Lung (tissue), 13 donors: ENCODE data around the gene HCST. TPM values are rescaled to one million over a fixed set of nuclear protein-coding genes. Genes with fewer than 3 reads are reported as not detected.

Source experiments
- ATAC-seq: fragments of 200-7000 bp; cut with Tn5 transposase; one replicate; pipeline ENCODE4 v1.9.1; 2020; ENCODE audit warnings: moderate number of reproducible peaks; ENCODE audit not compliant: insufficient read depth, low FRiP score
- DNase-seq, 3 donors: peaks; one replicate each; pipeline ENCODE4 v3.0.0-alpha.2; 2013 to 2017
- H3K27ac ChIP-seq, 2 donors: one replicate each; pipeline ENCODE4 v1.5.1; 2013; ENCODE audit warnings: mild to moderate bottlenecking in 2 of 2, moderate library complexity in 2 of 2, control low read depth in 1 of 2, inconsistent platforms in 1 of 2, low read depth in 1 of 2, low read length in 1 of 2
- H3K27me3 ChIP-seq, 3 donors: one replicate each; pipeline ENCODE4 v1.5.1; 2013; ENCODE audit warnings: low read length in 2 of 3; ENCODE audit not compliant: control insufficient read depth in 3 of 3, insufficient read depth in 3 of 3
- H3K36me3 ChIP-seq, 4 donors: one replicate each; pipeline ENCODE4 v1.5.1; 2013; ENCODE audit warnings: low read length in 4 of 4, mild to moderate bottlenecking in 1 of 4, moderate library complexity in 1 of 4; ENCODE audit not compliant: control insufficient read depth in 4 of 4, insufficient read depth in 4 of 4
- H3K4me1 ChIP-seq, 5 donors: one replicate each; pipeline ENCODE4 v1.5.1; 2013; ENCODE audit warnings: low read length in 5 of 5, mild to moderate bottlenecking in 2 of 5, moderate library complexity in 1 of 5; ENCODE audit not compliant: control insufficient read depth in 5 of 5, insufficient read depth in 5 of 5
- H3K4me3 ChIP-seq: one replicate; pipeline ENCODE4 v1.5.1; 2013; ENCODE audit warnings: mild to moderate bottlenecking, control low read depth, moderate library complexity
- H3K9ac ChIP-seq, 2 donors: one replicate each; pipeline ENCODE4 v1.5.1; 2013; ENCODE audit warnings: low read length in 2 of 2, control low read depth in 1 of 2; ENCODE audit not compliant: insufficient read depth in 1 of 2
- H3K9me3 ChIP-seq, 4 donors: one replicate each; pipeline ENCODE4 v1.5.1; 2013; ENCODE audit warnings: low read length in 3 of 4, mild to moderate bottlenecking in 1 of 4, moderate library complexity in 1 of 4; ENCODE audit not compliant: control insufficient read depth in 4 of 4, insufficient read depth in 3 of 4
- WGBS, 2 donors: extraction: QIAGEN DNeasy Blood & Tissue Kit; methylation state at CpG; one replicate each; pipeline ENCODE4 v1.1.7; 2013; 5-methylcytosine and 5-hydroxymethylcytosine counted together
- polyA plus RNA-seq, 2 donors: library from polyadenylated mRNA; stranded (reverse); fragments of 200-250 nt; gene quantifications; one replicate each; pipeline ENCODE4 v1.2.1, GENCODE V29; 2013
- small RNA-seq: library from RNA; depleted of rRNA; stranded (forward); fragments of <200 nt; gene quantifications from one replicate; pipeline ENCODE3, GENCODE V24; 2014; ENCODE audit warnings: low replicate concordance
- total RNA-seq, 2 donors: library from RNA; depleted of rRNA in 1 of 2; stranded (reverse); fragments of >200 nt in 1 of 2; gene quantifications; one replicate each; pipeline ENCODE4 v1.2.1, GENCODE V29; 2014 to 2021
- TF ChIP-seq, protein P1 (sequence below): IDR thresholded peaks from 2 replicates; pipeline ENCODE4 v1.5.1; 2012; ENCODE audit warnings: mild to moderate bottlenecking; ENCODE audit errors: control extremely low read depth, extremely low read depth
- donor health status: control.
- donor health status: control.
- donor health status: Bipolar disorder and iron deficiency.
- donor health status: healthy.
- donor health status: DM: yes; HTN: yes; CAD: no.

The HCST gene
- total and polyA plus RNA-seq, 4 donors = 5.4 to 118 (median 61.2) TPM

DNA sequence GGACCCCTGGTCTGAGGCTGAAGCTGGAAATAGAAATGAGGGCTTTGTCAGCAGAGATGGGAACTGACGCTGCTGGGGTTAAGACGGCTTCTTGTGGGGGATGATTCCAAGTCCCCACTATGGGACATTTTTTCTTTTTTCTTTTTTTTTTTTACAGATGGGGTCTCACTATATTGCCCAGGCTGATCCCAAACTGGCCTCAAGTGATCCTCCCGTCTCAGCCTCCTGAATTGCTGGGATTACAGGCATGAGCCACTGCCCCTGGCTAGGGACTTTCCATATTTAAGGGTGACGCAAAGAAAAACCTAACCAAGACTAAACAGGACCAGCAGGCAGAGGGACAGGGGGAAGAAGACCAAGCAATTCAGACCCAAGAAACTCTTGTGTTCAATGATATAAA lies 43.9 kb downstream of the HCST start:
- peaks cover 0 to 15% (median 4%) of the 10 kb centered on the region in 4 donors for H3K36me3 ChIP-seq
- no peaks in the 10 kb centered on the region for H3K27me3 ChIP-seq
- no peak overlapping the region for H3K27ac ChIP-seq
- TF ChIP-seq, protein P1, sequence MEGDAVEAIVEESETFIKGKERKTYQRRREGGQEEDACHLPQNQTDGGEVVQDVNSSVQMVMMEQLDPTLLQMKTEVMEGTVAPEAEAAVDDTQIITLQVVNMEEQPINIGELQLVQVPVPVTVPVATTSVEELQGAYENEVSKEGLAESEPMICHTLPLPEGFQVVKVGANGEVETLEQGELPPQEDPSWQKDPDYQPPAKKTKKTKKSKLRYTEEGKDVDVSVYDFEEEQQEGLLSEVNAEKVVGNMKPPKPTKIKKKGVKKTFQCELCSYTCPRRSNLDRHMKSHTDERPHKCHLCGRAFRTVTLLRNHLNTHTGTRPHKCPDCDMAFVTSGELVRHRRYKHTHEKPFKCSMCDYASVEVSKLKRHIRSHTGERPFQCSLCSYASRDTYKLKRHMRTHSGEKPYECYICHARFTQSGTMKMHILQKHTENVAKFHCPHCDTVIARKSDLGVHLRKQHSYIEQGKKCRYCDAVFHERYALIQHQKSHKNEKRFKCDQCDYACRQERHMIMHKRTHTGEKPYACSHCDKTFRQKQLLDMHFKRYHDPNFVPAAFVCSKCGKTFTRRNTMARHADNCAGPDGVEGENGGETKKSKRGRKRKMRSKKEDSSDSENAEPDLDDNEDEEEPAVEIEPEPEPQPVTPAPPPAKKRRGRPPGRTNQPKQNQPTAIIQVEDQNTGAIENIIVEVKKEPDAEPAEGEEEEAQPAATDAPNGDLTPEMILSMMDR = no peak
- H3K9ac ChIP-seq = no peak overlapping the region
- 92 to 93% methylated on average over 4 of the region's 4 CpGs for WGBS, 2 donors
- H3K4me3 ChIP-seq = no peak overlapping the region
- no peaks in the 10 kb centered on the region for H3K9me3 ChIP-seq
- peaks cover 0 to 1% (median 0%) of the 10 kb centered on the region in 5 donors for H3K4me1 ChIP-seq
- no peak for DNase-seq
- ATAC-seq = no peak

DNA sequence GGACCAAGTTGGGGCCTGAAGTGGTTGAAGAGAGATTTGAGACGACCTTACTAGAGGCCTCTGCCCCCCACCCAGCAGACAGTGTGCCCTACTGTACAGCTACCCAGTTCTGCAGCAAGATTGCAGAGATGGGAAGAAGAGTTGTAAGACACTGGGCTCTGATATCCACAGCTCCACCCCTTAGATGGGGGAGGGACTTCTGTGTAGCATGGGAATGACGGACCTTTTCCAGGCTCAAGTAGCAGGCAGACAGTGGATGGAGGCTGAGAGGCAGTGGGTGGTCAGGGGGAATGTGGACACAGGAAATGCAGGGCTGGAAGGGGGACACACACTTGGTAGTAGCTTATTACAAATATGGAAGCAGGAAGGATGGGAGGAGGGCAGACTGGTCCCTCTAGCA lies 46.8 kb downstream of the HCST start:
- H3K27me3 ChIP-seq = no peaks in the 10 kb centered on the region
- no peak overlapping the region for H3K4me3 ChIP-seq
- peaks cover 0 to 6% (median 1%) of the 10 kb centered on the region in 4 donors for H3K36me3 ChIP-seq
- WGBS, 2 donors = 44 to 50% methylated on average over 2 of the region's 2 CpGs
- no peaks in the 10 kb centered on the region for H3K4me1 ChIP-seq
- H3K9ac ChIP-seq = no peak overlapping the region
- DNase-seq = peak in 1 of 3 donors; percentile 2
- H3K27ac ChIP-seq = no peak overlapping the region
- TF ChIP-seq, protein P1 = no peak
- ATAC-seq = no peak
- H3K9me3 ChIP-seq = no peaks in the 10 kb centered on the region

Small RNAs within 50 kb of the gene (small RNA-seq; reads per million reads assigned to genes)
- not detected for gene RN7SL402P

Other genes starting within 250 kb of the HCST start
- gene UPK1A, start 236.0 kb upstream of the HCST start, total RNA-seq = not detected
- under 1 TPM in 1 of 2 donors, not detected in 1; 0.03 TPM for gene UPK1A, start 236.0 kb upstream of the HCST start, polyA plus RNA-seq
- under 1 TPM; 0.28 to 0.63 TPM for gene ZBTB32, start 198.0 kb upstream of the HCST start, total RNA-seq
- gene ZBTB32, start 198.0 kb upstream of the HCST start, polyA plus RNA-seq = under 1 TPM; 0.22 to 0.50 TPM
- 10 to 100 TPM; 24.9 to 41.0 TPM for gene KMT2B, start 184.5 kb upstream of the HCST start, total RNA-seq
- 10 to 100 TPM; 21.7 to 30.0 TPM for gene KMT2B, start 184.5 kb upstream of the HCST start, polyA plus RNA-seq
- gene IGFLR1, start 160.1 kb upstream of the HCST start, total RNA-seq = 10 to 100 TPM in 1 of 2 donors, 1 to 10 TPM in 1; 3.8 to 32.3 TPM
- 10 to 100 TPM; 19.6 to 72.5 TPM for gene IGFLR1, start 160.1 kb upstream of the HCST start, polyA plus RNA-seq
- 10 to 100 TPM; 14.0 to 21.6 TPM for gene U2AF1L4, start 157.1 kb upstream of the HCST start, total RNA-seq
- 10 to 100 TPM; 13.0 to 25.5 TPM for gene U2AF1L4, start 157.1 kb upstream of the HCST start, polyA plus RNA-seq
- gene PSENEN, start 156.9 kb upstream of the HCST start, total RNA-seq = 100 to 1,000 TPM in 1 of 2 donors, 10 to 100 TPM in 1; 36.8 to 129 TPM
- 100 to 1,000 TPM in 1 of 2 donors, 10 to 100 TPM in 1; 84.2 to 196 TPM for gene PSENEN, start 156.9 kb upstream of the HCST start, polyA plus RNA-seq
- 10 to 100 TPM in 1 of 2 donors, 1 to 10 TPM in 1; 4.4 to 11.4 TPM for gene LIN37, start 154.0 kb upstream of the HCST start, total RNA-seq
- gene LIN37, start 154.0 kb upstream of the HCST start, polyA plus RNA-seq = 10 to 100 TPM; 16.2 TPM
- gene HSPB6, start 145.5 kb upstream of the HCST start, total RNA-seq = 10 to 100 TPM; 13.2 to 44.8 TPM
- gene HSPB6, start 145.5 kb upstream of the HCST start, polyA plus RNA-seq = 10 to 100 TPM; 22.5 to 26.4 TPM
- gene PROSER3, start 144.4 kb upstream of the HCST start, total RNA-seq = 10 to 100 TPM; 10.5 to 32.2 TPM
- 10 to 100 TPM; 10.0 to 13.6 TPM for gene PROSER3, start 144.4 kb upstream of the HCST start, polyA plus RNA-seq
- gene ARHGAP33, start 127.0 kb upstream of the HCST start, total RNA-seq = 10 to 100 TPM; 16.2 to 16.6 TPM
- 1 to 10 TPM; 3.1 to 8.2 TPM for gene ARHGAP33, start 127.0 kb upstream of the HCST start, polyA plus RNA-seq
- not detected for gene PRODH2, start 89.7 kb upstream of the HCST start, total RNA-seq
- gene PRODH2, start 89.7 kb upstream of the HCST start, polyA plus RNA-seq = not detected
- gene NPHS1, start 50.0 kb upstream of the HCST start, total RNA-seq = under 1 TPM in 1 of 2 donors, not detected in 1; 0.23 TPM
- gene NPHS1, start 50.0 kb upstream of the HCST start, polyA plus RNA-seq = under 1 TPM in 1 of 2 donors, not detected in 1; 0.02 TPM
- 1 to 10 TPM in 1 of 2 donors, not detected in 1; 1.2 TPM for gene KIRREL2, start 45.6 kb upstream of the HCST start, total RNA-seq
- under 1 TPM; 0.04 to 0.10 TPM for gene KIRREL2, start 45.6 kb upstream of the HCST start, polyA plus RNA-seq
- 1 to 10 TPM; 1.7 to 2.3 TPM for gene APLP1, start 34.0 kb upstream of the HCST start, total RNA-seq
- 1 to 10 TPM in 1 of 2 donors, under 1 TPM in 1; 0.94 to 6.5 TPM for gene APLP1, start 34.0 kb upstream of the HCST start, polyA plus RNA-seq
- gene NFKBID, start 2.0 kb upstream of the HCST start, total RNA-seq = 10 to 100 TPM; 12.6 to 25.3 TPM
- 10 to 100 TPM; 14.7 to 18.1 TPM for gene NFKBID, start 2.0 kb upstream of the HCST start, polyA plus RNA-seq
- 100 to 1,000 TPM in 1 of 2 donors, 10 to 100 TPM in 1; 17.0 to 282 TPM for gene TYROBP, start 5.8 kb downstream of the HCST start, total RNA-seq
- gene TYROBP, start 5.8 kb downstream of the HCST start, polyA plus RNA-seq = 1,000 to 10,000 TPM in 1 of 2 donors, 100 to 1,000 TPM in 1; 552 to 1,276 TPM
- 10 to 100 TPM in 1 of 2 donors, 1 to 10 TPM in 1; 3.6 to 14.0 TPM for gene LRFN3, start 33.8 kb downstream of the HCST start, total RNA-seq
- gene LRFN3, start 33.8 kb downstream of the HCST start, polyA plus RNA-seq = 1 to 10 TPM; 6.2 to 8.9 TPM
- 10 to 100 TPM; 11.4 to 19.7 TPM for gene SDHAF1, start 92.7 kb downstream of the HCST start, total RNA-seq
- 10 to 100 TPM; 18.6 to 25.8 TPM for gene SDHAF1, start 92.7 kb downstream of the HCST start, polyA plus RNA-seq
- gene SYNE4, start 106.3 kb downstream of the HCST start, total RNA-seq = 10 to 100 TPM in 1 of 2 donors, 1 to 10 TPM in 1; 8.0 to 13.6 TPM
- 10 to 100 TPM in 1 of 2 donors, 1 to 10 TPM in 1; 9.5 to 19.2 TPM for gene SYNE4, start 106.3 kb downstream of the HCST start, polyA plus RNA-seq
- gene ALKBH6, start 111.7 kb downstream of the HCST start, total RNA-seq = 10 to 100 TPM; 13.3 to 24.5 TPM
- 10 to 100 TPM; 23.1 to 30.1 TPM for gene ALKBH6, start 111.7 kb downstream of the HCST start, polyA plus RNA-seq
- gene CLIP3, start 130.3 kb downstream of the HCST start, total RNA-seq = 10 to 100 TPM in 1 of 2 donors, 1 to 10 TPM in 1; 8.1 to 17.6 TPM
- gene CLIP3, start 130.3 kb downstream of the HCST start, polyA plus RNA-seq = 1 to 10 TPM; 1.6 to 2.5 TPM
- 1 to 10 TPM; 4.1 to 5.5 TPM for gene THAP8, start 151.8 kb downstream of the HCST start, total RNA-seq
- 1 to 10 TPM; 5.6 to 6.4 TPM for gene THAP8, start 151.8 kb downstream of the HCST start, polyA plus RNA-seq
- 1 to 10 TPM; 2.1 to 2.2 TPM for gene WDR62, start 152.4 kb downstream of the HCST start, total RNA-seq
- gene WDR62, start 152.4 kb downstream of the HCST start, polyA plus RNA-seq = 1 to 10 TPM in 1 of 2 donors, under 1 TPM in 1; 0.86 to 1.3 TPM
- gene OVOL3, start 208.6 kb downstream of the HCST start, total RNA-seq = not detected
- not detected for gene OVOL3, start 208.6 kb downstream of the HCST start, polyA plus RNA-seq
- 100 to 1,000 TPM in 1 of 2 donors, 10 to 100 TPM in 1; 83.1 to 101 TPM for gene POLR2I, start 212.3 kb downstream of the HCST start, total RNA-seq
- 10 to 100 TPM; 65.1 to 96.6 TPM for gene POLR2I, start 212.3 kb downstream of the HCST start, polyA plus RNA-seq
- gene TBCB, start 212.9 kb downstream of the HCST start, total RNA-seq = 100 to 1,000 TPM in 1 of 2 donors, 10 to 100 TPM in 1; 63.1 to 169 TPM
- gene TBCB, start 212.9 kb downstream of the HCST start, polyA plus RNA-seq = 100 to 1,000 TPM; 132 to 213 TPM
- 100 to 1,000 TPM; 201 to 743 TPM for gene CAPNS1, start 237.5 kb downstream of the HCST start, total RNA-seq
- gene CAPNS1, start 237.5 kb downstream of the HCST start, polyA plus RNA-seq = 100 to 1,000 TPM; 654 to 689 TPM
- gene COX7A1, start 249.9 kb downstream of the HCST start, total RNA-seq = 10 to 100 TPM; 13.0 to 53.1 TPM
- gene COX7A1, start 249.9 kb downstream of the HCST start, polyA plus RNA-seq = 10 to 100 TPM; 24.9 to 47.1 TPM